Measurements from ENCODE around the gene TNRC6A.

Gene TNRC6A

GRCh38 chr16:24836836-24837235 is 107.4 kb downstream of the TNRC6A start:
- H3K36me3 ChIP-seq (replicated peaks; ENCODE audit: low read depth, low read length): peaks cover 3% of the 10 kb centered on the region
- no peak overlapping the region for H3K27ac ChIP-seq (ENCODE audit: low read length)
- no peak overlapping the region for H2AFZ ChIP-seq (ENCODE audit: low read depth, low read length)
- no peaks in the 10 kb centered on the region for H3K9me3 ChIP-seq (ENCODE audit: insufficient read depth, low read length)
- H4K20me1 ChIP-seq (ENCODE audit: insufficient read depth, low read length): no peaks in the 10 kb centered on the region
- no peaks in the 10 kb centered on the region for H3K27me3 ChIP-seq (ENCODE audit: low read depth, low read length)
- TF ChIP-seq EZH2phosphoT487 (IDR thresholded peaks at IDR 0.05; ENCODE audit: low read depth) (no peak), CTCF (IDR thresholded peaks at IDR 0.05; ENCODE audit: low read depth, low read length) (no peak)
- H3K4me1 ChIP-seq (ENCODE audit: low read length): no peaks in the 10 kb centered on the region
- no peak overlapping the region for H3K4me3 ChIP-seq (ENCODE audit: low read length)
- no peaks in the 10 kb centered on the region for H3K79me2 ChIP-seq (ENCODE audit: low read length)
- H3K4me2 ChIP-seq (ENCODE audit: low read length): no peak overlapping the region
- H3K9ac ChIP-seq (ENCODE audit: low read length): no peak overlapping the region

- no peaks in the 10 kb centered on the region for H3K27me3 ChIP-seq (ENCODE audit: low read depth, low read length)
- H3K4me3 ChIP-seq (ENCODE audit: low read length): no peak overlapping the region
- no peaks in the 10 kb centered on the region for H3K4me1 ChIP-seq (ENCODE audit: low read length)
- H2AFZ ChIP-seq (ENCODE audit: low read depth, low read length): no peak overlapping the region
- H3K9ac ChIP-seq (ENCODE audit: low read length): no peak overlapping the region
- H3K27ac ChIP-seq (ENCODE audit: low read length): no peak overlapping the region
- TF ChIP-seq CTCF (IDR thresholded peaks at IDR 0.05; ENCODE audit: low read depth, low read length): no peak
- no peak for TF ChIP-seq EZH2phosphoT487 (IDR thresholded peaks at IDR 0.05; ENCODE audit: low read depth)
- no peaks in the 10 kb centered on the region for H3K79me2 ChIP-seq (ENCODE audit: low read length)
- H3K36me3 ChIP-seq (replicated peaks; ENCODE audit: low read depth, low read length): peaks cover 3% of the 10 kb centered on the region
- H3K9me3 ChIP-seq (ENCODE audit: insufficient read depth, low read length): no peaks in the 10 kb centered on the region
- H4K20me1 ChIP-seq (ENCODE audit: insufficient read depth, low read length): no peaks in the 10 kb centered on the region
- no peak overlapping the region for H3K4me2 ChIP-seq (ENCODE audit: low read length)
Observed at GRCh38 chr16:24837969-24838368, 108.5 kb downstream of the TNRC6A start.

- TF ChIP-seq EZH2phosphoT487 (IDR thresholded peaks at IDR 0.05; ENCODE audit: low read depth): no peak
- no peak for TF ChIP-seq CTCF (IDR thresholded peaks at IDR 0.05; ENCODE audit: low read depth, low read length)
- Histone ChIP-seq H3K4me2 (ENCODE audit: low read length) (no peak overlapping the region), H3K27me3 (ENCODE audit: low read depth, low read length) (no peaks in the 10 kb centered on the region), H3K4me1 (ENCODE audit: low read length) (no peaks in the 10 kb centered on the region), H4K20me1 (ENCODE audit: insufficient read depth, low read length) (no peaks in the 10 kb centered on the region), H3K4me3 (ENCODE audit: low read length) (no peak overlapping the region), H3K9ac (ENCODE audit: low read length) (no peak overlapping the region), H3K9me3 (ENCODE audit: insufficient read depth, low read length) (no peaks in the 10 kb centered on the region), H3K27ac (ENCODE audit: low read length) (no peak overlapping the region), H3K79me2 (ENCODE audit: low read length) (no peaks in the 10 kb centered on the region), H3K36me3 (replicated peaks; ENCODE audit: low read depth, low read length) (peaks cover 3% of the 10 kb centered on the region), H2AFZ (ENCODE audit: low read depth, low read length) (no peak overlapping the region)
Observed at GRCh38 chr16:24838554-24839266, 109.3 kb downstream of the TNRC6A start.

- no peaks in the 10 kb centered on the region for H3K27me3 ChIP-seq (ENCODE audit: low read depth, low read length)
- H3K36me3 ChIP-seq (replicated peaks; ENCODE audit: low read depth, low read length): no peaks in the 10 kb centered on the region
- H3K4me2 ChIP-seq (ENCODE audit: low read length): no peak overlapping the region
- no peaks in the 10 kb centered on the region for H3K4me1 ChIP-seq (ENCODE audit: low read length)
- no peaks in the 10 kb centered on the region for H3K9me3 ChIP-seq (ENCODE audit: insufficient read depth, low read length)
- no peak overlapping the region for H3K4me3 ChIP-seq (ENCODE audit: low read length)
- TF ChIP-seq EZH2phosphoT487 (IDR thresholded peaks at IDR 0.05; ENCODE audit: low read depth) (no peak), CTCF (IDR thresholded peaks at IDR 0.05; ENCODE audit: low read depth, low read length) (no peak)
- no peak overlapping the region for H3K27ac ChIP-seq (ENCODE audit: low read length)
- H2AFZ ChIP-seq (ENCODE audit: low read depth, low read length): no peak overlapping the region
- H3K9ac ChIP-seq (ENCODE audit: low read length): no peak overlapping the region
- H4K20me1 ChIP-seq (ENCODE audit: insufficient read depth, low read length): no peaks in the 10 kb centered on the region
- H3K79me2 ChIP-seq (ENCODE audit: low read length): no peaks in the 10 kb centered on the region
Observed at GRCh38 chr16:24839347-24839972, 110.0 kb downstream of the TNRC6A start.
